Gastrocnemius medialis (tissue), 4 donors: ENCODE results near the gene DSN1.

Source experiments
- CTCF ChIP-seq, 5 experiments: fragments of 450-650 bp in 3 of 5; fragments of 200-600 bp in 2 of 5; sonication (generic) in 2 of 5; IDR thresholded peaks in 4 of 5; conservative IDR thresholded peaks in 1 of 5; 1 replicate in 4 of 5; 2 replicates in 1 of 5; pipeline ENCODE4 v1.5.1; 2016 to 2019; ENCODE audit warnings: antibody characterized with exemption in 5 of 5, mild to moderate bottlenecking in 3 of 5, moderate library complexity in 3 of 5
- POLR2A ChIP-seq, 2 donors: fragments of 450-650 bp; IDR thresholded peaks; one replicate each; pipeline ENCODE4 v1.6.1; 2017; ENCODE audit warnings: antibody characterized with exemption in 2 of 2, mild to moderate bottlenecking in 2 of 2, moderate library complexity in 2 of 2

GRCh38 chr20:36796117-36796516 is 22.6 kb upstream of the DSN1 start:
- TF ChIP-seq CTCF (IDR thresholded peaks at IDR 0.05 in 4 of 5, conservative IDR thresholded peaks at IDR 0.05 in 1 of 5) (no peak), POLR2A (IDR thresholded peaks at IDR 0.05) (no peak)
